CD14-positive monocyte (primary cell): Measurements from ENCODE around the gene CEACAM4. TPM values are rescaled to one million over a fixed set of nuclear protein-coding genes. Genes with fewer than 3 reads are reported as not detected.

Experiments used
- DNase-seq, 3 donors: peaks; one replicate each; pipeline ENCODE4 v3.0.0-alpha.2; 2011 to 2022
- H2AFZ ChIP-seq: 2 replicates; pipeline ENCODE4 v1.6.0; 2012; ENCODE audit warnings: mild to moderate bottlenecking, low read depth, low read length, inconsistent platforms; ENCODE audit not compliant: insufficient read depth, poor library complexity, severe bottlenecking
- H3K27ac ChIP-seq, 2 donors: 1 replicate in 1 of 2; 2 replicates in 1 of 2; pipeline ENCODE4 v1.5.1; 2012 to 2013; ENCODE audit warnings: low read length in 2 of 2, control low read depth in 1 of 2, inconsistent platforms in 1 of 2, low read depth in 1 of 2, mild to moderate bottlenecking in 1 of 2
- H3K27me3 ChIP-seq, 2 donors: one replicate each; pipeline versions ENCODE4 v1.6.0 to v1.6.1; 2011 to 2013; ENCODE audit warnings: low read length in 2 of 2; ENCODE audit not compliant: control insufficient read depth in 2 of 2, insufficient read depth in 2 of 2
- H3K36me3 ChIP-seq, 2 donors: replicated peaks in 1 of 2; 1 replicate in 1 of 2; 2 replicates in 1 of 2; pipeline versions ENCODE4 v1.5.1 to v1.6.1; 2012 to 2013; ENCODE audit warnings: low read length in 2 of 2, control low read depth in 1 of 2, inconsistent platforms in 1 of 2, mild to moderate bottlenecking in 1 of 2; ENCODE audit not compliant: insufficient read depth in 2 of 2, control insufficient read depth in 1 of 2
- H3K4me1 ChIP-seq, 2 donors: 1 replicate in 1 of 2; 2 replicates in 1 of 2; pipeline versions ENCODE4 v1.5.1 to v1.6.1; 2012 to 2013; ENCODE audit warnings: low read length in 2 of 2, control low read depth in 1 of 2, inconsistent platforms in 1 of 2, mild to moderate bottlenecking in 1 of 2, moderate library complexity in 1 of 2; ENCODE audit not compliant: insufficient read depth in 2 of 2, control insufficient read depth in 1 of 2
- H3K4me2 ChIP-seq: replicated peaks from 2 replicates; pipeline ENCODE3; 2012; ENCODE audit warnings: low read length, moderate library complexity, mild to moderate bottlenecking; ENCODE audit not compliant: poor library complexity, severe bottlenecking; ENCODE audit errors: extremely low read depth
- H3K4me3 ChIP-seq, 3 experiments: fragments of 200-600 bp in 1 of 3; sonication (generic) in 1 of 3; replicated peaks in 1 of 3; 1 replicate in 2 of 3; 2 replicates in 1 of 3; pipeline ENCODE4 v1.5.1; 2011 to 2013; ENCODE audit warnings: low read length in 3 of 3, mild to moderate bottlenecking in 3 of 3, control low read depth in 2 of 3, low read depth in 2 of 3, inconsistent platforms in 1 of 3, moderate library complexity in 1 of 3
- H3K79me2 ChIP-seq: 2 replicates; pipeline ENCODE4 v1.6.0; 2012; ENCODE audit warnings: mild to moderate bottlenecking, control low read depth, inconsistent platforms, low read length, moderate library complexity; ENCODE audit not compliant: insufficient read depth
- H3K9ac ChIP-seq: 2 replicates; pipeline ENCODE4 v1.6.0; 2017; ENCODE audit warnings: low read length, mild to moderate bottlenecking; ENCODE audit not compliant: insufficient read depth, poor library complexity, severe bottlenecking
- H3K9me3 ChIP-seq, 2 donors: replicated peaks in 1 of 2; 1 replicate in 1 of 2; 2 replicates in 1 of 2; pipeline versions ENCODE4 v1.5.1 to v1.6.1; 2012 to 2013; ENCODE audit warnings: low read length in 2 of 2, control low read depth in 1 of 2; ENCODE audit not compliant: control insufficient read depth in 1 of 2, insufficient read depth in 1 of 2
- H4K20me1 ChIP-seq: 2 replicates; pipeline ENCODE4 v1.6.0; 2012; ENCODE audit warnings: mild to moderate bottlenecking, low read length, control low read depth, moderate library complexity; ENCODE audit not compliant: insufficient read depth
- H3K27ac Mint-ChIP-seq, 7 donors: one replicate each; pipeline ENCODE4 v1.8.0; 2020; ENCODE audit warnings: mild to moderate bottlenecking in 7 of 7, mixed read lengths in 7 of 7, moderate library complexity in 6 of 7, inconsistent platforms in 2 of 7
- H3K27me3 Mint-ChIP-seq, 3 donors: one replicate each; pipeline ENCODE4 v1.8.0; 2021 to 2022; ENCODE audit warnings: low read depth in 3 of 3, mild to moderate bottlenecking in 3 of 3, mixed read lengths in 3 of 3, moderate library complexity in 3 of 3, inconsistent platforms in 1 of 3
- H3K36me3 Mint-ChIP-seq, 2 donors: one replicate each; pipeline ENCODE4 v1.8.0; 2020; ENCODE audit warnings: mixed read lengths in 2 of 2, inconsistent platforms in 1 of 2, mild to moderate bottlenecking in 1 of 2
- H3K4me1 Mint-ChIP-seq: one replicate; pipeline ENCODE4 v1.8.0; 2020; ENCODE audit warnings: mild to moderate bottlenecking, mixed read lengths
- H3K4me3 Mint-ChIP-seq, 2 donors: one replicate each; pipeline ENCODE4 v1.8.0; 2020; ENCODE audit warnings: mild to moderate bottlenecking in 2 of 2, mixed read lengths in 2 of 2, moderate library complexity in 1 of 2
- H3K9me3 Mint-ChIP-seq, 7 donors: one replicate each; pipeline ENCODE4 v1.8.0; 2020 to 2022; ENCODE audit warnings: mixed read lengths in 7 of 7, mild to moderate bottlenecking in 6 of 7, moderate library complexity in 6 of 7, inconsistent platforms in 2 of 7
- WGBS: methylation state at CpG from one replicate; pipeline ENCODE4 v1.1.5; 2013; ENCODE audit warnings: missing lambda C conversion rate; ENCODE audit not compliant: insufficient coverage; 5-methylcytosine and 5-hydroxymethylcytosine counted together
- intact Hi-C, 2 donors: fragments of 100-400 bp; cut with micrococcal nuclease; formaldehyde crosslinking; loops; one replicate each; pipeline versions ENCODE4 v1.15.0 to v1.15.1; 2023
- polyA plus RNA-seq, 3 donors: library from polyadenylated mRNA; depleted of rRNA in 1 of 3; unstranded in 2 of 3; stranded (reverse) in 1 of 3; fragments of 300-500 nt in 2 of 3; fragments of >200 nt in 1 of 3; fragmentation: Illumina TruSeq in 2 of 3; gene quantifications; 1 replicate in 2 of 3; 2 replicates in 1 of 3; pipeline ENCODE4 v1.2.3, GENCODE V29; 2012 to 2021
- small RNA-seq: library from RNA; depleted of rRNA; stranded (forward); fragments of <200 nt; gene quantifications from one replicate; pipeline ENCODE3, GENCODE V24; 2012; ENCODE audit warnings: low read depth; ENCODE audit not compliant: insufficient read length
- TF ChIP-seq, protein P1 (sequence below): fragments of 200-600 bp; IDR thresholded peaks from one replicate; pipeline ENCODE4 v1.8.0; 2022; ENCODE audit warnings: antibody characterized with exemption, mild to moderate bottlenecking

CEACAM4 gene
- polyA plus RNA-seq, 3 donors, result 23.1 to 40.7 (median 27.5) TPM

GRCh38 chr19:41569481-41570150 is 57.3 kb downstream of the CEACAM4 start:
- H3K27me3 Mint-ChIP-seq, result peaks cover 24 to 33% (median 24%) of the 10 kb centered on the region in 3 donors
- Histone ChIP-seq H3K4me2 (no peak overlapping the region), H3K9ac (no peak overlapping the region), H2AFZ (no peak overlapping the region), H4K20me1 (no peaks in the 10 kb centered on the region), H3K27ac (no peak overlapping the region), H3K36me3 (no peaks in the 10 kb centered on the region), H3K27me3 (peaks cover 15 to 30% of the 10 kb centered on the region in 2 donors), H3K4me3 (no peak overlapping the region), H3K79me2 (no peaks in the 10 kb centered on the region), H3K9me3 (no peaks in the 10 kb centered on the region), H3K4me1 (peaks cover 7 to 10% of the 10 kb centered on the region in 2 donors)
- intact Hi-C loops, result loop anchor here (1.0 to 10.0 kb wide), 5 partner anchors 32 to 121 kb away; no protein-coding TSS in a partner anchor
- H3K9me3 Mint-ChIP-seq, result peaks cover 0 to 4% (median 1%) of the 10 kb centered on the region in 7 donors
- H3K4me3 Mint-ChIP-seq, result no peak overlapping the region
- H3K36me3 Mint-ChIP-seq, result peaks cover under 1 to 6% of the 10 kb centered on the region in 2 donors
- 87% methylated on average over 10 of the region's 11 CpGs for WGBS
- H3K27ac Mint-ChIP-seq, result no peak overlapping the region
- no peak for DNase-seq
- TF ChIP-seq, protein P1, sequence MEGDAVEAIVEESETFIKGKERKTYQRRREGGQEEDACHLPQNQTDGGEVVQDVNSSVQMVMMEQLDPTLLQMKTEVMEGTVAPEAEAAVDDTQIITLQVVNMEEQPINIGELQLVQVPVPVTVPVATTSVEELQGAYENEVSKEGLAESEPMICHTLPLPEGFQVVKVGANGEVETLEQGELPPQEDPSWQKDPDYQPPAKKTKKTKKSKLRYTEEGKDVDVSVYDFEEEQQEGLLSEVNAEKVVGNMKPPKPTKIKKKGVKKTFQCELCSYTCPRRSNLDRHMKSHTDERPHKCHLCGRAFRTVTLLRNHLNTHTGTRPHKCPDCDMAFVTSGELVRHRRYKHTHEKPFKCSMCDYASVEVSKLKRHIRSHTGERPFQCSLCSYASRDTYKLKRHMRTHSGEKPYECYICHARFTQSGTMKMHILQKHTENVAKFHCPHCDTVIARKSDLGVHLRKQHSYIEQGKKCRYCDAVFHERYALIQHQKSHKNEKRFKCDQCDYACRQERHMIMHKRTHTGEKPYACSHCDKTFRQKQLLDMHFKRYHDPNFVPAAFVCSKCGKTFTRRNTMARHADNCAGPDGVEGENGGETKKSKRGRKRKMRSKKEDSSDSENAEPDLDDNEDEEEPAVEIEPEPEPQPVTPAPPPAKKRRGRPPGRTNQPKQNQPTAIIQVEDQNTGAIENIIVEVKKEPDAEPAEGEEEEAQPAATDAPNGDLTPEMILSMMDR, result no peak
- H3K4me1 Mint-ChIP-seq, result peaks cover 7% of the 10 kb centered on the region

Small RNAs within 50 kb of the gene (small RNA-seq; reads per million reads assigned to genes)
- gene AC243960.4, result not detected

Other genes starting within 250 kb of the CEACAM4 start
- gene EXOSC5, start 229.7 kb downstream of the CEACAM4 start, polyA plus RNA-seq, result 10 to 100 TPM; 24.0 to 58.7 (median 40.5) TPM
- gene BCKDHA, start 229.3 kb downstream of the CEACAM4 start, polyA plus RNA-seq, result 10 to 100 TPM; 52.4 to 90.1 (median 87.6) TPM
- 10 to 100 TPM in 2 of 3 donors, 1 to 10 TPM in 1; 2.9 to 18.9 (median 17.4) TPM for gene B3GNT8, start 199.7 kb downstream of the CEACAM4 start, polyA plus RNA-seq
- 10 to 100 TPM; 33.2 to 48.0 (median 43.8) TPM for gene DMAC2, start 187.2 kb downstream of the CEACAM4 start, polyA plus RNA-seq
- under 1 TPM in 1 of 3 donors, not detected in 2; 0.09 TPM for gene ERICH4, start 183.9 kb downstream of the CEACAM4 start, polyA plus RNA-seq
- gene CEACAM21, start 50.9 kb downstream of the CEACAM4 start, polyA plus RNA-seq, result 1 to 10 TPM; 2.1 to 6.4 (median 4.1) TPM
- gene CEACAM7, start 61.2 kb upstream of the CEACAM4 start, polyA plus RNA-seq, result not detected
- gene CEACAM5, start 81.6 kb upstream of the CEACAM4 start, polyA plus RNA-seq, result not detected
- gene CEACAM6, start 128.5 kb upstream of the CEACAM4 start, polyA plus RNA-seq, result under 1 TPM in 1 of 3 donors, not detected in 2; 0.07 TPM
- gene CEACAM3, start 169.5 kb upstream of the CEACAM4 start, polyA plus RNA-seq, result 10 to 100 TPM in 2 of 3 donors, 1 to 10 TPM in 1; 5.9 to 11.8 (median 11.3) TPM
- not detected for gene LYPD4, start 217.6 kb upstream of the CEACAM4 start, polyA plus RNA-seq
- not detected for gene DMRTC2, start 218.0 kb upstream of the CEACAM4 start, polyA plus RNA-seq
- gene RPS19, start 233.2 kb upstream of the CEACAM4 start, polyA plus RNA-seq, result 1,000 to 10,000 TPM; 1,234 to 2,117 (median 1,424) TPM